Body of pancreas (tissue), 4 donors: ENCODE measurements around the gene PEAR1. TPM values are rescaled to one million over a fixed set of nuclear protein-coding genes. Genes with fewer than 3 reads are reported as not detected.

Experiments used
- ATAC-seq: fragments of 150-250 bp; one replicate; pipeline ENCODE4 v1.9.1; 2016
- DNase-seq, 4 donors: peaks; one replicate each; pipeline ENCODE4 v3.0.0-alpha.2; 2019
- H3K27ac ChIP-seq, 4 donors: fragments of 200-600 bp; sonication (generic); 1 replicate in 3 of 4; 2 replicates in 1 of 4; pipeline versions ENCODE4 v1.5.1 to v1.6.1; 2016 to 2019; ENCODE audit warnings: mild to moderate bottlenecking in 1 of 4, mixed read lengths in 1 of 4, moderate library complexity in 1 of 4
- H3K27me3 ChIP-seq, 2 donors: fragments of 200-600 bp; sonication (generic); one replicate each; pipeline ENCODE4 v1.6.0; 2016; ENCODE audit warnings: mild to moderate bottlenecking in 1 of 2
- H3K36me3 ChIP-seq, 2 donors: fragments of 200-600 bp; sonication (generic); replicated peaks in 1 of 2; 2 replicates each; pipeline ENCODE4 v1.5.1; 2016; ENCODE audit warnings: low read depth in 2 of 2; ENCODE audit not compliant: insufficient read depth in 1 of 2
- H3K4me1 ChIP-seq: fragments of 200-600 bp; sonication (generic); one replicate; pipeline ENCODE4 v1.6.0; 2016
- H3K4me3 ChIP-seq, 2 donors: fragments of 200-600 bp; sonication (generic); 1 replicate in 1 of 2; 2 replicates in 1 of 2; pipeline ENCODE4 v1.5.1; 2016 to 2019
- H3K9me3 ChIP-seq, 3 donors: fragments of 200-600 bp; sonication (generic); 1 replicate in 2 of 3; 2 replicates in 1 of 3; pipeline ENCODE4 v1.5.1; 2016
- POLR2A ChIP-seq, 3 donors: fragments of 450-650 bp; IDR thresholded peaks; one replicate each; pipeline ENCODE4 v1.6.1; 2016; ENCODE audit warnings: antibody characterized with exemption in 3 of 3, mild to moderate bottlenecking in 2 of 3
- WGBS, 2 donors: methylation state at CpG; one replicate each; pipeline ENCODE4 v1.1.5; 2017; 5-methylcytosine and 5-hydroxymethylcytosine counted together
- intact Hi-C: fragments of 100-400 bp; cut with DNase I; formaldehyde crosslinking; loops from one replicate; pipeline ENCODE4 v1.15.1; 2023
- microRNA counts, 2 donors: library from miRNA; unstranded; fragments of <30 nt; microRNA quantifications; one replicate each; lab custom pipeline; 2017
- microRNA-seq, 2 donors: library from miRNA; unstranded; fragments of <30 nt; microRNA quantifications; one replicate each; pipeline ENCODE4, GENCODE V29; 2016; ENCODE audit warnings: borderline number of aligned reads in 2 of 2, borderline replicate concordance in 2 of 2
- small RNA-seq: library from RNA; depleted of rRNA; stranded (forward); fragments of <200 nt; gene quantifications from one replicate; pipeline ENCODE3, GENCODE V24; 2016
- total RNA-seq, 2 donors: library from RNA; depleted of rRNA; stranded (reverse); fragments of >200 nt; gene quantifications; one replicate each; pipeline ENCODE4 v1.1.0, GENCODE V29; 2016
- TF ChIP-seq, protein P1 (sequence below), 7 experiments: fragments of 450-650 bp in 4 of 7; fragments of 200-600 bp in 3 of 7; sonication (generic) in 3 of 7; IDR thresholded peaks; one replicate each; pipeline ENCODE4 v1.5.1; 2016 to 2019; ENCODE audit warnings: antibody characterized with exemption in 7 of 7

The PEAR1 gene
- total RNA-seq, 2 donors from 2014 or later = 5.2 to 7.6 TPM

DNA sequence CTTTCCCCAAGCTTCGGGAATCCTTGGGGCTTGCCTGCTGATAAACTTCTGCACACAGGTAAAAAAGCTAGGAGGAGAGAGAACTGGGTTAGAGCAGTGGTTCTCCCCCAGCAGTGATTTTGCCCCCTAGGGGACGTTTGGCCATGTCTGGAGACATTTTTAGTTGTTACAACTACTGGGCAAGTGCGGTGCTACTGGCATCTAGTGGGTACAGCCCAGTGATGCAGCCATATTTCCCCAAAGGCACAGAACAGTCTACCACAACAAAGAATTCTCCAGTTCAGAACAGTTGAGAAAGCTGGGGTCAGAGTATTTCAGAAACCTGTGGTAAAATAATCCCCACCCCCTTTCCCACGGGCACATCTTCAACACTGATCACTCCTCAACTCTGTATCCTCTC is 68.2 kb downstream of the PEAR1 start:
- peaks cover 0 to 21% of the 10 kb centered on the region in 2 donors for H3K36me3 ChIP-seq
- no peaks in the 10 kb centered on the region for H3K9me3 ChIP-seq
- DNase-seq (no peak), ATAC-seq (no peak)
- intact Hi-C loops = no loop called here
- WGBS, 2 donors = 68 to 83% methylated on average over 4 of the region's 4 CpGs
- no peak overlapping the region for H3K27ac ChIP-seq
- H3K4me3 ChIP-seq = no peak overlapping the region
- TF ChIP-seq POLR2A (IDR thresholded peaks at IDR 0.05) = no peak
- TF ChIP-seq, protein P1, sequence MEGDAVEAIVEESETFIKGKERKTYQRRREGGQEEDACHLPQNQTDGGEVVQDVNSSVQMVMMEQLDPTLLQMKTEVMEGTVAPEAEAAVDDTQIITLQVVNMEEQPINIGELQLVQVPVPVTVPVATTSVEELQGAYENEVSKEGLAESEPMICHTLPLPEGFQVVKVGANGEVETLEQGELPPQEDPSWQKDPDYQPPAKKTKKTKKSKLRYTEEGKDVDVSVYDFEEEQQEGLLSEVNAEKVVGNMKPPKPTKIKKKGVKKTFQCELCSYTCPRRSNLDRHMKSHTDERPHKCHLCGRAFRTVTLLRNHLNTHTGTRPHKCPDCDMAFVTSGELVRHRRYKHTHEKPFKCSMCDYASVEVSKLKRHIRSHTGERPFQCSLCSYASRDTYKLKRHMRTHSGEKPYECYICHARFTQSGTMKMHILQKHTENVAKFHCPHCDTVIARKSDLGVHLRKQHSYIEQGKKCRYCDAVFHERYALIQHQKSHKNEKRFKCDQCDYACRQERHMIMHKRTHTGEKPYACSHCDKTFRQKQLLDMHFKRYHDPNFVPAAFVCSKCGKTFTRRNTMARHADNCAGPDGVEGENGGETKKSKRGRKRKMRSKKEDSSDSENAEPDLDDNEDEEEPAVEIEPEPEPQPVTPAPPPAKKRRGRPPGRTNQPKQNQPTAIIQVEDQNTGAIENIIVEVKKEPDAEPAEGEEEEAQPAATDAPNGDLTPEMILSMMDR (IDR thresholded peaks at IDR 0.05) = no peak
- H3K27me3 ChIP-seq = no peaks in the 10 kb centered on the region
- H3K4me1 ChIP-seq = no peaks in the 10 kb centered on the region

DNA sequence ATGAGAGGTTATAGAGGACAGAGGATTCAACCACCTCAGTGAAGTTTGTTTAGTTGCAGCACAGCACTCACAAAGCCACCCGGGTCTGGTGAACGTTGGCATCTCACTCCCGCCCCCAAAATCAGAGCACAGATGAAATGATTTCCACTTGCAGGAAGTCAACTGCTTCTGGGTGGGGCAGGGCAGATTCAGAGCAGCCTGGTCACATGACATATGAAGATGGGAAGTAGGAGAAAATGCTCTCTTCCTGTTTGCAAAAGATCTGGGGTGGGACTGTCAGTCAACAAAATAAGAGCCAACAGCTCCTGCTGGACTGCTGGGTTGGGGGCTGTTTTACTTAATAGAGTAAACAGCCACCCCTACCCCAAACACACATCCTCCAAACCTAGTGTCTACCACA is 70.1 kb downstream of the PEAR1 start:
- H3K4me1 ChIP-seq = no peaks in the 10 kb centered on the region
- DNase-seq (peak in 1 of 4 donors; percentile 31), ATAC-seq (no peak)
- TF ChIP-seq, protein P1 (IDR thresholded peaks at IDR 0.05) = no peak
- no peak for TF ChIP-seq POLR2A (IDR thresholded peaks at IDR 0.05)
- intact Hi-C loops = no loop called here
- peaks cover 0 to 20% of the 10 kb centered on the region in 2 donors for H3K36me3 ChIP-seq
- H3K9me3 ChIP-seq = no peaks in the 10 kb centered on the region
- H3K27me3 ChIP-seq = no peaks in the 10 kb centered on the region
- 44 to 57% methylated on average over 3 of the region's 3 CpGs for WGBS, 2 donors
- H3K27ac ChIP-seq = no peak overlapping the region
- H3K4me3 ChIP-seq = no peak overlapping the region

DNA sequence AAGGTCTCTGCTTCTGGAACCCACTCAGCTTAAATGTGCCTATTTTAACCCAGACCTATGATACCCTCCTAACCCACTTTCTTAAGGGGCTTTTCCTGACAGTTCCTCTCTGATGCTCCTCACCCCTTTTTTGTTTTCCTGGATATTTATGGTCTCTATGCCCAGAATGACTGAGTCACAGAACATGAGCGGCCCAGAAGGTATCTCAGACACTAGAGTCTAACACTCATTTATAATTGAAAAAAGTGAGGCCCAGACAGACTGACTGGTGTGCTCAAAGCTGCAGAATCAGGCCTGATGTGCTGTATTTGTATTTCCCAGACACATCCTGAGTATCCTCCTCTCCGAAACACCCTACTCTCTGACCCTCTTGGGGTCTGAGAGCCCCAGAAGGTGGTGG is 70.9 kb downstream of the PEAR1 start:
- TF ChIP-seq, protein P1 (IDR thresholded peaks at IDR 0.05) = no peak
- no peak for TF ChIP-seq POLR2A (IDR thresholded peaks at IDR 0.05)
- Histone ChIP-seq H3K9me3 (no peaks in the 10 kb centered on the region), H3K4me3 (no peak overlapping the region), H3K4me1 (no peaks in the 10 kb centered on the region), H3K27me3 (no peaks in the 10 kb centered on the region), H3K27ac (no peak overlapping the region), H3K36me3 (peaks cover 0 to 15% of the 10 kb centered on the region in 2 donors)
- DNase-seq (no peak), ATAC-seq (no peak)
- intact Hi-C loops = no loop called here
- WGBS, 2 donors = 95 to 96% methylated on average over 2 of the region's 2 CpGs

MicroRNAs encoded within 50 kb of the gene (microRNA counts, 767-probe panel; counts per million panel counts)
- 0 to 736 counts per million in 2 donors for microRNA hsa-miR-765 (lab: Ali Mortazavi, UCI)

Small RNA genes within 50 kb of the gene (microRNA-seq; reads per million reads assigned to microRNA genes)
- 0 to 0.47 reads per million in 2 donors for gene MIR765

Small RNA genes within 50 kb of the gene (small RNA-seq; reads per million reads assigned to genes)
- gene MIR765 = not detected

Other genes with a start within 250 kb of the PEAR1 start
- 10 to 100 TPM in 1 of 2 donors, 1 to 10 TPM in 1; 4.2 to 12.2 TPM for gene NES, start 216.3 kb upstream of the PEAR1 start, total RNA-seq
- 1 to 10 TPM in 1 of 2 donors, under 1 TPM in 1; 0.99 to 3.6 TPM for gene CRABP2, start 188.1 kb upstream of the PEAR1 start, total RNA-seq
- 10 to 100 TPM; 14.5 to 68.2 TPM for gene METTL25B, start 165.2 kb upstream of the PEAR1 start, total RNA-seq
- 10 to 100 TPM; 11.9 to 14.3 TPM for gene ISG20L2, start 165.0 kb upstream of the PEAR1 start, total RNA-seq
- 10 to 100 TPM; 25.2 to 62.0 TPM for gene MRPL24, start 152.6 kb upstream of the PEAR1 start, total RNA-seq
- 100 to 1,000 TPM in 1 of 2 donors, 10 to 100 TPM in 1; 92.4 to 122 TPM for gene HDGF, start 142.0 kb upstream of the PEAR1 start, total RNA-seq
- gene PRCC, start 126.2 kb upstream of the PEAR1 start, total RNA-seq = 10 to 100 TPM; 19.2 to 28.3 TPM
- under 1 TPM in 1 of 2 donors, not detected in 1; 0.99 TPM for gene SH2D2A, start 76.9 kb upstream of the PEAR1 start, total RNA-seq
- gene INSRR, start 34.6 kb upstream of the PEAR1 start, total RNA-seq = under 1 TPM in 1 of 2 donors, not detected in 1; under 0.01 TPM
- gene NTRK1, start 32.9 kb upstream of the PEAR1 start, total RNA-seq = under 1 TPM in 1 of 2 donors, not detected in 1; 0.99 TPM
- gene LRRC71, start 26.9 kb downstream of the PEAR1 start, total RNA-seq = not detected
- gene ARHGEF11, start 152.0 kb downstream of the PEAR1 start, total RNA-seq = 10 to 100 TPM; 17.9 to 29.7 TPM
- not detected for gene ETV3L, start 206.1 kb downstream of the PEAR1 start, total RNA-seq
- gene ETV3, start 244.7 kb downstream of the PEAR1 start, total RNA-seq = 10 to 100 TPM in 1 of 2 donors, 1 to 10 TPM in 1; 5.6 to 11.4 TPM